Fibroblast of the aortic adventitia (primary cell): ENCODE data around the gene RCAN2. TPM values are rescaled to one million over a fixed set of nuclear protein-coding genes. Genes with fewer than 3 reads are reported as not detected.

ENCODE experiments used
- DNase-seq: peaks from one replicate; pipeline ENCODE4 v3.0.0-alpha.2; 2010; ENCODE audit warnings: low read depth
- H3K4me3 ChIP-seq: 2 replicates; pipeline ENCODE4 v1.5.1; 2011; ENCODE audit warnings: low read depth, mild to moderate bottlenecking, control low read depth, low read length, moderate library complexity
- CTCF ChIP-seq: IDR thresholded peaks from 2 replicates; pipeline ENCODE4 v1.5.1; 2011; ENCODE audit warnings: mild to moderate bottlenecking, low read length, control low read depth, inconsistent platforms; ENCODE audit not compliant: insufficient read depth
- total RNA-seq: library from RNA; depleted of rRNA; stranded (reverse); fragments of >200 nt; gene quantifications from 2 replicates; pipeline ENCODE4 v1.2.3, GENCODE V29; 2012; ENCODE audit warnings: low replicate concordance

RCAN2 gene
- total RNA-seq, 1 donor = 8.0 TPM

GRCh38 chr6:46323312-46323965 lies 167.8 kb downstream of the RCAN2 start:
- DNase-seq = peak; percentile 91
- no peak overlapping the region for H3K4me3 ChIP-seq
- no peak for TF ChIP-seq CTCF

DNA sequence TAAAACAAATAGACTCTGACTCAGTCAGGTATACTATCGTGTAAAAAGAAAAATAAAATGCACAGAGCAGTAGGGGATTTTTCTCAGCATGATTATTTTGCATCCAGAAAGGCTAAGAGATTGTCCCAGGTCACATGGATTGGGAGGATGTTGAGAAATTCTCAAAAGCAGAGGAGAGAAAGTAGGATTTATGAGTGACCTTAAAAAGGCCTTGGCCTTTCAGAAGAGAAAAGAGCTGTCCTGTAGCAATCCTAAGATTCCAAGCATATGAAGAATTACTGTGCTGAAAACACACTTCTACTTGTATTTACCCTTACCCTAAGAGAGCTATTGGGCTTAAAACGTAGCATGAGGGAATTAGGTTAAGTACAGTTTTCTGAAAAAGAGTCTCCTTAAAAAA lies 170.7 kb downstream of the RCAN2 start:
- H3K4me3 ChIP-seq = no peak overlapping the region
- peak; percentile 7 for DNase-seq
- TF ChIP-seq CTCF = no peak

- no peak for TF ChIP-seq CTCF
- no peak for DNase-seq
- no peak overlapping the region for H3K4me3 ChIP-seq
These were observed 175.7 kb downstream of the RCAN2 start for GRCh38 chr6:46315589-46315988.

- TF ChIP-seq CTCF = no peak
- DNase-seq = no peak
These were observed 178.6 kb downstream of the RCAN2 start for GRCh38 chr6:46312654-46313053.

DNA sequence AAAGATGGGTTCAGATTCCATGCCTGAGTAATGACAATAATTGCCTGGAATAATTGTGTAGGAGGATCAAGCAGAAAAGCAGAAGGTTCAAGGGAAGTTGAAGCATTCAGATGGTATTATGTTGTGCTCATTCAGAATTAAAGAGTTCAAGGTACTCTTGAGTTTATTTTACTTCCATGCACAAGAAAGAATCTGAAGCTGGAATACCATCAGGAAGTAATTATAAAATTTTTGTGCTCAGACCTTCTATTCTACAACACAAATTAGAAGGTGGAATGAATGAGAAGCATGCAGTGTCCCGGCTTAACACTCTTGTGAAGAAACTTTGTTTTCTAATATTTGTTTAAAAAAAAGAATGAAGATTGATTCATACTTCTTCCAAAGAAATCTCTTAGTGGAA lies 181.1 kb downstream of the RCAN2 start:
- H3K4me3 ChIP-seq = no peak overlapping the region
- TF ChIP-seq CTCF = no peak
- no peak for DNase-seq

More at GRCh38 chr6:46312654-46313053, 178.6 kb downstream of the RCAN2 start:
- H3K4me3 ChIP-seq = no peak overlapping the region

- TF ChIP-seq CTCF = no peak
- DNase-seq = no peak
- H3K4me3 ChIP-seq = no peak overlapping the region
These were observed 184.8 kb downstream of the RCAN2 start for GRCh38 chr6:46306431-46306830.

- DNase-seq = no peak
- no peak overlapping the region for H3K4me3 ChIP-seq
- TF ChIP-seq CTCF = no peak
These were observed 185.4 kb downstream of the RCAN2 start for GRCh38 chr6:46305833-46306232.
